ENCODE measurements around the gene PTPRG. TPM values are rescaled to one million over a fixed set of nuclear protein-coding genes. Genes with fewer than 3 reads are reported as not detected.

The PTPRG gene
- total and polyA plus RNA-seq, 2 experiments from 2014 or later: 24.4 to 131 TPM

- TF ChIP-seq ZNF462 (CRISPR knock-in tag; IDR thresholded peaks at IDR 0.05) (no peak), CREB1 (CRISPR knock-in tag; IDR thresholded peaks at IDR 0.05; ENCODE audit: low read depth) (no peak), POLR2AphosphoS5 (IDR thresholded peaks at IDR 0.05; ENCODE audit: low read depth) (no peak), EZH2phosphoT487 (IDR thresholded peaks at IDR 0.05; ENCODE audit: unreplicated experiment) (no peak)
- TF ChIP-seq, protein P1, sequence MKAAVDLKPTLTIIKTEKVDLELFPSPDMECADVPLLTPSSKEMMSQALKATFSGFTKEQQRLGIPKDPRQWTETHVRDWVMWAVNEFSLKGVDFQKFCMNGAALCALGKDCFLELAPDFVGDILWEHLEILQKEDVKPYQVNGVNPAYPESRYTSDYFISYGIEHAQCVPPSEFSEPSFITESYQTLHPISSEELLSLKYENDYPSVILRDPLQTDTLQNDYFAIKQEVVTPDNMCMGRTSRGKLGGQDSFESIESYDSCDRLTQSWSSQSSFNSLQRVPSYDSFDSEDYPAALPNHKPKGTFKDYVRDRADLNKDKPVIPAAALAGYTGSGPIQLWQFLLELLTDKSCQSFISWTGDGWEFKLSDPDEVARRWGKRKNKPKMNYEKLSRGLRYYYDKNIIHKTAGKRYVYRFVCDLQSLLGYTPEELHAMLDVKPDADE (IDR thresholded peaks at IDR 0.05): no peak
Measured at GRCh38 chr3:62192891-62193290, 631.5 kb downstream of the PTPRG start (continued).

- H3K27ac ChIP-seq (ENCODE audit: low read depth): peak overlapping the region; percentile 10; the same call in 1 of the 2 replicates
- H3K4me1 Mint-ChIP-seq: peaks cover 22% of the 10 kb centered on the region
- no peak for DNase-seq (ENCODE audit: low spot score)
- TF ChIP-seq REST (IDR thresholded peaks at IDR 0.05; ENCODE audit: unreplicated experiment) (no peak), NANOG (IDR thresholded peaks at IDR 0.05; ENCODE audit: borderline replicate concordance) (no peak), EZH2 (IDR thresholded peaks at IDR 0.05; ENCODE audit: low read depth, unreplicated experiment) (no peak), ZNF114 (CRISPR knock-in tag; IDR thresholded peaks at IDR 0.05) (no peak), STAT1 (IDR thresholded peaks at IDR 0.05; ENCODE audit: unreplicated experiment) (no peak)
Measured at GRCh38 chr3:62193586-62194345, 632.4 kb downstream of the PTPRG start.

More at GRCh38 chr3:62193586-62194345, 632.4 kb downstream of the PTPRG start:
- ATAC-seq: no peak
- 0 out of 2 replicates have a peak, but pooled peaks cover 3% of the 10 kb centered on the region for H3K4me1 ChIP-seq (ENCODE audit: insufficient read depth)
- H3F3A ChIP-seq (replicated peaks; ENCODE audit: low read depth): no peaks in the 10 kb centered on the region
- no peak overlapping the region for H3K4me2 ChIP-seq
- no peak overlapping the region for H3K4me3 ChIP-seq
- Mint-ChIP-seq H3K27me3 (ENCODE audit: insufficient read depth, low read depth, poor library complexity) (peaks cover 5% of the 10 kb centered on the region), H3K9me3 (no peaks in the 10 kb centered on the region), H3K27ac (no peak overlapping the region), H3K4me3 (no peak overlapping the region), H3K36me3 (ENCODE audit: low read depth) (peaks cover 48% of the 10 kb centered on the region)
- H4K20me1 ChIP-seq (replicated peaks; ENCODE audit: insufficient read depth): no peaks in the 10 kb centered on the region
- no peaks in the 10 kb centered on the region for H3K27me3 ChIP-seq (ENCODE audit: insufficient read depth)
- no peak overlapping the region for H2AFZ ChIP-seq
- H3K79me2 ChIP-seq (replicated peaks; ENCODE audit: insufficient read depth): no peaks in the 10 kb centered on the region
- H3K36me3 ChIP-seq (ENCODE audit: insufficient read depth): peaks cover 3% of the 10 kb centered on the region; the same call in 1 of the 2 replicates
- H3K9me2 ChIP-seq (ENCODE audit: insufficient read depth): no peaks in the 10 kb centered on the region

Measured in GM23338 (cell line).